HepG2 (cell line): ENCODE data around the gene COPS4. TPM values are rescaled to one million over a fixed set of nuclear protein-coding genes. Genes with fewer than 3 reads are reported as not detected.

Source experiments
- CHD4 ChIP-seq: fragments of 200-600 bp; sonication (generic); IDR thresholded peaks from 2 replicates; pipeline ENCODE4 v1.7.0; 2017; ENCODE audit warnings: mild to moderate bottlenecking, low read length, borderline replicate concordance
- DMAP1 ChIP-seq: IDR thresholded peaks from 2 replicates; pipeline ENCODE4 v1.6.1; 2016
- HOXA3 ChIP-seq: sonication (generic); formaldehyde crosslinking; IDR thresholded peaks from 2 replicates; pipeline ENCODE4 v1.5.0; 2020; ENCODE audit warnings: missing genetic modification reagents
- IRF2 ChIP-seq: IDR thresholded peaks from 2 replicates; pipeline ENCODE4 v1.6.1; 2018; ENCODE audit warnings: missing genetic modification reagents, missing compliant biosample characterization
- KDM2A ChIP-seq: sonication (generic); formaldehyde crosslinking; IDR thresholded peaks from 2 replicates; pipeline ENCODE4 v1.4.0; 2020; ENCODE audit warnings: low read depth, missing genetic modification reagents, borderline replicate concordance
- MEF2D ChIP-seq: sonication (generic); formaldehyde crosslinking; IDR thresholded peaks from 2 replicates; pipeline ENCODE4 v1.5.1; 2020; ENCODE audit warnings: mild to moderate bottlenecking, missing genetic modification reagents
- MLX ChIP-seq: IDR thresholded peaks from 2 replicates; pipeline ENCODE4 v1.6.1; 2016
- MXD3 ChIP-seq: IDR thresholded peaks from 2 replicates; pipeline ENCODE4 v1.6.1; 2016; ENCODE audit warnings: mild to moderate bottlenecking, missing biosample characterization, missing genetic modification reagents
- PAWR ChIP-seq: sonication (generic); formaldehyde crosslinking; IDR thresholded peaks from 2 replicates; pipeline ENCODE4 v1.4.0; 2020; ENCODE audit warnings: missing genetic modification reagents, mild to moderate bottlenecking, borderline replicate concordance
- PCBP1 ChIP-seq: fragments of 200-400 bp; formaldehyde crosslinking; IDR thresholded peaks from 2 replicates; pipeline ENCODE4 v1.6.1; 2017; ENCODE audit warnings: mild to moderate bottlenecking, low read depth, low read length, borderline replicate concordance
- POLR2G ChIP-seq: fragments of 200-400 bp; formaldehyde crosslinking; IDR thresholded peaks from 2 replicates; pipeline ENCODE4 v1.6.1; 2018; ENCODE audit warnings: mild to moderate bottlenecking, low read depth, low read length, moderate library complexity
- REXO4 ChIP-seq: sonication (generic); formaldehyde crosslinking; IDR thresholded peaks from 2 replicates; pipeline ENCODE4 v1.8.0; 2022; ENCODE audit warnings: missing genetic modification reagents, mild to moderate bottlenecking, borderline replicate concordance
- SMYD3 ChIP-seq: sonication (generic); formaldehyde crosslinking; IDR thresholded peaks from 2 replicates; pipeline ENCODE4 v1.8.1; 2023; ENCODE audit warnings: mild to moderate bottlenecking, missing genetic modification reagents
- THAP9 ChIP-seq: sonication (generic); formaldehyde crosslinking; IDR thresholded peaks from 2 replicates; pipeline ENCODE4; 2020; ENCODE audit warnings: missing genetic modification reagents, mild to moderate bottlenecking, borderline replicate concordance
- ZBTB43 ChIP-seq: sonication (generic); formaldehyde crosslinking; conservative IDR thresholded peaks from 2 replicates; pipeline ENCODE4 v1.4.0; 2020; ENCODE audit warnings: missing genetic modification reagents
- ZFP62 ChIP-seq: sonication (generic); formaldehyde crosslinking; IDR thresholded peaks from 2 replicates; pipeline ENCODE4 v1.4.0; 2020; ENCODE audit warnings: missing genetic modification reagents
- ZNF260 ChIP-seq: sonication (generic); formaldehyde crosslinking; IDR thresholded peaks from 2 replicates; pipeline ENCODE4 v1.4.0; 2020; ENCODE audit warnings: missing genetic modification reagents, low read depth, mild to moderate bottlenecking, borderline replicate concordance
- ZNF513 ChIP-seq: sonication (generic); formaldehyde crosslinking; conservative IDR thresholded peaks from 2 replicates; pipeline ENCODE4 v1.5.0; 2020; ENCODE audit warnings: missing genetic modification reagents
- ZNF577 ChIP-seq: sonication (generic); formaldehyde crosslinking; IDR thresholded peaks from 2 replicates; pipeline ENCODE4 v1.4.0; 2020; ENCODE audit warnings: mild to moderate bottlenecking, low read depth, missing genetic modification reagents, borderline replicate concordance
- ZNF879 ChIP-seq: sonication (generic); formaldehyde crosslinking; IDR thresholded peaks from 2 replicates; pipeline ENCODE4 v1.8.1; 2023; ENCODE audit warnings: missing genetic modification reagents
- ZSCAN30 ChIP-seq: sonication (generic); formaldehyde crosslinking; IDR thresholded peaks from 2 replicates; pipeline ENCODE4 v1.5.0; 2020; ENCODE audit warnings: mild to moderate bottlenecking, missing genetic modification reagents
- polyA plus RNA-seq, 8 experiments: library from polyadenylated mRNA; depleted of rRNA in 3 of 8; stranded (reverse) in 7 of 8; unstranded in 1 of 8; fragments of >200 nt; fragmentation: Illumina TruSeq in 4 of 8; extraction: Trizol in 4 of 8; gene quantifications; 2 replicates each; pipeline versions ENCODE4 v1.2.1 to v1.2.3, GENCODE V29; 2011 to 2016; ENCODE audit warnings: low read depth in 4 of 8, missing spikeins in 1 of 8, mixed read lengths in 1 of 8; ENCODE audit not compliant: insufficient read depth in 1 of 8
- total RNA-seq, 5 experiments: library from RNA; depleted of rRNA; stranded (reverse); fragments of >200 nt; fragmentation: Illumina TruSeq; extraction: Trizol; gene quantifications; 2 replicates each; pipeline ENCODE4 v1.2.3, GENCODE V29; 2016; ENCODE audit warnings: low read depth in 1 of 5

The COPS4 gene
- total and polyA plus RNA-seq, 2 of the 13 experiments (the other 11 are each of a cell fraction or from before 2014, with no cell fraction given): 28.8 to 52.5 TPM

- TF ChIP-seq MLX (CRISPR knock-in tag): peak; percentile 76; the same call in 1 of the 2 replicates
- peak; percentile 54; the same call in 1 of the 2 replicates for TF ChIP-seq POLR2G
- no peak for TF ChIP-seq SMYD3 (CRISPR knock-in tag)
- TF ChIP-seq MXD3: no peak
- no peak for TF ChIP-seq REXO4 (CRISPR knock-in tag)
- TF ChIP-seq PCBP1: no peak
- no peak; the same call in 1 of the 2 replicates for TF ChIP-seq THAP9
- TF ChIP-seq PAWR (CRISPR knock-in tag): no peak
- peak; percentile 68; the same call in 1 of the 2 replicates for TF ChIP-seq DMAP1 (CRISPR knock-in tag)
- no peak for TF ChIP-seq ZSCAN30 (CRISPR knock-in tag)
- no peak for TF ChIP-seq CHD4
- TF ChIP-seq MEF2D (CRISPR knock-in tag): peak; percentile 76
- TF ChIP-seq ZNF879 (CRISPR knock-in tag): no peak
- no peak for TF ChIP-seq ZNF513
- no peak for TF ChIP-seq ZNF260
- no peak for TF ChIP-seq ZNF577 (CRISPR knock-in tag)
- peak; percentile 98 for TF ChIP-seq ZBTB43 (CRISPR knock-in tag)
- peak; percentile 62; the same call in 1 of the 2 replicates for TF ChIP-seq KDM2A (CRISPR knock-in tag)
- TF ChIP-seq HOXA3 (CRISPR knock-in tag): peak; percentile 65
- no peak for TF ChIP-seq ZFP62 (CRISPR knock-in tag)
- peak; percentile 58; the same call in 1 of the 2 replicates for TF ChIP-seq IRF2 (CRISPR knock-in tag)
These were observed 24.3 kb upstream of the COPS4 start, which contains the start of gene LIN54 (continued) for GRCh38 chr4:83010522-83011318.
